Liver (tissue), 9 donors: ENCODE measurements around the gene C11orf86. TPM values are rescaled to one million over a fixed set of nuclear protein-coding genes. Genes with fewer than 3 reads are reported as not detected.
A peak's percentile ranks its signal among the peaks of the same experiment; 100 is the strongest.

ENCODE experiments used
- DNase-seq: peaks from one replicate; pipeline ENCODE4 v3.0.0-alpha.2; 2017; ENCODE audit warnings: low spot score
- H3K27ac ChIP-seq, 2 donors: one replicate each; pipeline ENCODE4 v1.7.0; 2013; ENCODE audit warnings: inconsistent platforms in 2 of 2, low read length in 2 of 2, control low read depth in 1 of 2, low read depth in 1 of 2, mild to moderate bottlenecking in 1 of 2
- H3K27me3 ChIP-seq, 4 donors: one replicate each; pipeline versions ENCODE4 v1.6.1 to v1.7.0; 2013; ENCODE audit warnings: low read length in 3 of 4, inconsistent platforms in 1 of 4, mild to moderate bottlenecking in 1 of 4, moderate library complexity in 1 of 4; ENCODE audit not compliant: control insufficient read depth in 4 of 4, insufficient read depth in 4 of 4
- H3K36me3 ChIP-seq, 4 donors: one replicate each; pipeline versions ENCODE4 v1.6.1 to v1.7.0; 2013; ENCODE audit warnings: low read length in 3 of 4, mild to moderate bottlenecking in 3 of 4, low read depth in 1 of 4, moderate library complexity in 1 of 4; ENCODE audit not compliant: control insufficient read depth in 4 of 4, insufficient read depth in 3 of 4
- H3K4me1 ChIP-seq, 4 donors: one replicate each; pipeline versions ENCODE4 v1.6.1 to v1.7.0; 2013; ENCODE audit warnings: low read length in 3 of 4, mild to moderate bottlenecking in 3 of 4, moderate library complexity in 1 of 4; ENCODE audit not compliant: control insufficient read depth in 4 of 4, insufficient read depth in 4 of 4
- H3K4me3 ChIP-seq, 3 donors: one replicate each; pipeline versions ENCODE4 v1.6.1 to v1.7.0; 2013; ENCODE audit warnings: low read length in 3 of 3, control low read depth in 1 of 3, low read depth in 1 of 3, mild to moderate bottlenecking in 1 of 3
- H3K9ac ChIP-seq, 2 donors: one replicate each; pipeline ENCODE4 v1.7.0; 2013; ENCODE audit warnings: low read length in 2 of 2, mild to moderate bottlenecking in 2 of 2, moderate library complexity in 2 of 2, control low read depth in 1 of 2, low read depth in 1 of 2
- H3K9me3 ChIP-seq, 4 donors: one replicate each; pipeline versions ENCODE4 v1.6.1 to v1.7.0; 2013; ENCODE audit warnings: low read length in 3 of 4; ENCODE audit not compliant: control insufficient read depth in 4 of 4
- ATF3 ChIP-seq: IDR thresholded peaks from 2 replicates; pipeline ENCODE4 v1.6.1; 2016; ENCODE audit warnings: antibody characterized with exemption
- CTCF ChIP-seq: fragments of 150-350 bp; IDR thresholded peaks from 2 replicates; pipeline ENCODE4 v1.5.1; 2017; ENCODE audit warnings: improper control_type of control experiment, low read depth, low read length; ENCODE audit not compliant: missing input control
- EGR1 ChIP-seq, 2 donors: IDR thresholded peaks; 2 replicates each; pipeline ENCODE4 v1.6.1; 2016 to 2018; ENCODE audit warnings: antibody characterized with exemption in 2 of 2, low read depth in 2 of 2
- FOXA1 ChIP-seq: IDR thresholded peaks from 2 replicates; pipeline ENCODE4 v1.6.1; 2016; ENCODE audit warnings: antibody characterized with exemption
- GABPA ChIP-seq, 2 donors: IDR thresholded peaks in 1 of 2; conservative IDR thresholded peaks in 1 of 2; 2 replicates each; pipeline ENCODE4 v1.6.1; 2016; ENCODE audit warnings: antibody characterized with exemption in 2 of 2, mild to moderate bottlenecking in 1 of 2, moderate library complexity in 1 of 2
- HNF4A ChIP-seq, 2 donors: conservative IDR thresholded peaks; 2 replicates each; pipeline ENCODE4 v1.6.1; 2016; ENCODE audit warnings: antibody characterized with exemption in 2 of 2, mild to moderate bottlenecking in 2 of 2
- HNF4G ChIP-seq: IDR thresholded peaks from 2 replicates; pipeline ENCODE4 v1.6.1; 2016; ENCODE audit warnings: antibody characterized with exemption
- MAX ChIP-seq: IDR thresholded peaks from 2 replicates; pipeline ENCODE4 v1.6.1; 2016; ENCODE audit warnings: antibody characterized with exemption
- NR2F2 ChIP-seq: IDR thresholded peaks from 2 replicates; pipeline ENCODE4 v1.6.1; 2016; ENCODE audit warnings: antibody characterized with exemption
- RAD21 ChIP-seq, 2 donors: IDR thresholded peaks; 2 replicates each; pipeline ENCODE4 v1.6.1; 2016; ENCODE audit warnings: antibody characterized with exemption in 2 of 2, mild to moderate bottlenecking in 2 of 2
- REST ChIP-seq: IDR thresholded peaks from 2 replicates; pipeline ENCODE4 v1.6.1; 2016; ENCODE audit warnings: antibody characterized with exemption, mild to moderate bottlenecking
- RXRA ChIP-seq, 2 donors: IDR thresholded peaks; 2 replicates each; pipeline ENCODE4 v1.6.1; 2017 to 2018; ENCODE audit warnings: antibody characterized with exemption in 2 of 2, mild to moderate bottlenecking in 1 of 2
- SP1 ChIP-seq: IDR thresholded peaks from 2 replicates; pipeline ENCODE4 v1.6.1; 2018; ENCODE audit warnings: antibody characterized with exemption, mild to moderate bottlenecking
- TAF1 ChIP-seq: conservative IDR thresholded peaks from 2 replicates; pipeline ENCODE4 v1.6.1; 2016; ENCODE audit warnings: antibody characterized with exemption, mild to moderate bottlenecking
- YY1 ChIP-seq: IDR thresholded peaks from 2 replicates; pipeline ENCODE4 v1.6.1; 2016; ENCODE audit warnings: antibody characterized with exemption, mild to moderate bottlenecking
- ZBTB33 ChIP-seq: IDR thresholded peaks from 2 replicates; pipeline ENCODE4 v1.6.1; 2016; ENCODE audit warnings: antibody characterized with exemption
- WGBS: extraction: QIAGEN DNeasy Blood & Tissue Kit; methylation state at CpG from one replicate; pipeline ENCODE4 v1.1.7; 2013; 5-methylcytosine and 5-hydroxymethylcytosine counted together
- polyA plus RNA-seq, 2 donors: library from polyadenylated mRNA; stranded (reverse) in 1 of 2; unstranded in 1 of 2; fragments of 200-250 nt in 1 of 2; fragments of >200 nt in 1 of 2; fragmentation: Nextera tagmentation in 1 of 2; extraction: Ambion mirVana in 1 of 2; gene quantifications; one replicate each; pipeline versions ENCODE4 v1.2.1 to v1.2.3, GENCODE V29; 2013 to 2015
- total RNA-seq, 2 donors: library from RNA; depleted of rRNA; stranded (reverse); fragments of >200 nt; gene quantifications; one replicate each; pipeline ENCODE4 v1.2.3, GENCODE V29; 2014
- donor health status: healthy.
- donor health status: healthy.
- donor health status: healthy.
- donor health status: healthy.
- donor health status: healthy.

The C11orf86 gene
- total and polyA plus RNA-seq, 4 donors: 0.18 TPM; not detected in 3

- Histone ChIP-seq H3K27me3 (no peaks in the 10 kb centered on the region), H3K9ac (no peak overlapping the region), H3K27ac (peak overlapping the region; percentile 11 to 28), H3K4me3 (no peak overlapping the region), H3K36me3 (no peaks in the 10 kb centered on the region), H3K9me3 (no peaks in the 10 kb centered on the region), H3K4me1 (peaks cover 5 to 41% (median 29%) of the 10 kb centered on the region in 4 donors)
- DNase-seq: no peak
- TF ChIP-seq RAD21 (IDR thresholded peaks at IDR 0.05) (no peak), HNF4G (no peak), GABPA (IDR thresholded peaks at IDR 0.05 in 1 of 2, conservative IDR thresholded peaks at IDR 0.05 in 1 of 2) (no peak), RXRA (IDR thresholded peaks at IDR 0.05) (peak in 1 of 2 donors; percentile 35), HNF4A (conservative IDR thresholded peaks at IDR 0.05) (peak in 1 of 2 donors; percentile 4), SP1 (peak; percentile 29), TAF1 (no peak), YY1 (no peak), REST (no peak), MAX (no peak)
- WGBS: 51% methylated on average over 7 of the region's 7 CpGs
These were observed 11.1 kb downstream of the C11orf86 start for GRCh38 chr11:66986178-66986545.

GRCh38 chr11:66987158-66987620, 12.1 kb downstream of the C11orf86 start:
- H3K4me3 ChIP-seq: no peak overlapping the region
- no peaks in the 10 kb centered on the region for H3K27me3 ChIP-seq
- no peak overlapping the region for H3K9ac ChIP-seq
- H3K27ac ChIP-seq: no peak overlapping the region
- DNase-seq: no peak
- H3K36me3 ChIP-seq: no peaks in the 10 kb centered on the region
- no peaks in the 10 kb centered on the region for H3K9me3 ChIP-seq
- TF ChIP-seq FOXA1 (no peak), REST (no peak), RAD21 (IDR thresholded peaks at IDR 0.05) (no peak), HNF4A (conservative IDR thresholded peaks at IDR 0.05) (no peak), GABPA (IDR thresholded peaks at IDR 0.05 in 1 of 2, conservative IDR thresholded peaks at IDR 0.05 in 1 of 2) (no peak), ATF3 (no peak), ZBTB33 (no peak), EGR1 (IDR thresholded peaks at IDR 0.05; ENCODE audit: low read depth in 2 of 2) (no peak), HNF4G (no peak), TAF1 (no peak), CTCF (no peak), NR2F2 (no peak)
- 87% methylated on average over 6 of the region's 6 CpGs for WGBS
- H3K4me1 ChIP-seq: peaks cover 5 to 41% (median 27%) of the 10 kb centered on the region in 4 donors
